ENCODE data around the gene UBE2L5.

Gene UBE2L5

GRCh38 chr13:30381049-30381448, 41.2 kb upstream of the UBE2L5 start:
- TF ChIP-seq CTCF (IDR thresholded peaks at IDR 0.05; ENCODE audit: insufficient read depth, missing control alignments): no peak
- no peak for DNase-seq (ENCODE audit: insufficient read length, low spot score)
- FAIRE-seq: no peak

GRCh38 chr13:30382836-30383525, 39.3 kb upstream of the UBE2L5 start:
- FAIRE-seq: no peak
- DNase-seq (ENCODE audit: insufficient read length, low spot score): no peak
- no peak for TF ChIP-seq CTCF (IDR thresholded peaks at IDR 0.05; ENCODE audit: insufficient read depth, missing control alignments)

- TF ChIP-seq CTCF (IDR thresholded peaks at IDR 0.05; ENCODE audit: insufficient read depth, missing control alignments): no peak
- DNase-seq (ENCODE audit: insufficient read length, low spot score) (no peak), FAIRE-seq (no peak)
Observed at GRCh38 chr13:30388406-30389283, 33.6 kb upstream of the UBE2L5 start.

- no peak for TF ChIP-seq CTCF (IDR thresholded peaks at IDR 0.05; ENCODE audit: insufficient read depth, missing control alignments)
- FAIRE-seq: no peak
- DNase-seq (ENCODE audit: insufficient read length, low spot score): no peak
Observed at GRCh38 chr13:30391956-30392680, 30.2 kb upstream of the UBE2L5 start.

GRCh38 chr13:30392681-30393045, 29.6 kb upstream of the UBE2L5 start:
- no peak for FAIRE-seq

GRCh38 chr13:30394751-30395191, 27.5 kb upstream of the UBE2L5 start:
- TF ChIP-seq CTCF (IDR thresholded peaks at IDR 0.05; ENCODE audit: insufficient read depth, missing control alignments): no peak
- FAIRE-seq: no peak
- DNase-seq (ENCODE audit: insufficient read length, low spot score): no peak

More at GRCh38 chr13:30392681-30393045, 29.6 kb upstream of the UBE2L5 start:
- no peak for TF ChIP-seq CTCF (IDR thresholded peaks at IDR 0.05; ENCODE audit: insufficient read depth, missing control alignments)
- DNase-seq (ENCODE audit: insufficient read length, low spot score): no peak

Measured in D721Med (cell line).